Suppressor macrophage treated with lipopolysaccharide for 4 hours (primary cell): ENCODE data around the gene RASSF1.
A peak's percentile ranks its signal among the peaks of the same experiment; 100 is the strongest.

ENCODE experiments used
- DNase-seq: peaks from one replicate; pipeline ENCODE4 v3.0.0-alpha.2; 2020

The RASSF1 gene

GRCh38 chr3:50341996-50342650 lies 1.5 kb upstream of the RASSF1 start:
- DNase-seq = no peak

- no peak for DNase-seq
Observed at GRCh38 chr3:50341537-50341936, 901 bp upstream of the RASSF1 start.

- DNase-seq = no peak
Observed at GRCh38 chr3:50340147-50340447, 539 bp downstream of the RASSF1 start.

GRCh38 chr3:50339485-50340146 lies 1.0 kb downstream of the RASSF1 start:
- no peak for DNase-seq

- DNase-seq = peak; percentile 49
Observed at GRCh38 chr3:50338965-50339364, 1.7 kb downstream of the RASSF1 start.

GRCh38 chr3:50337175-50337861 lies 3.3 kb downstream of the RASSF1 start:
- peak; percentile 100 for DNase-seq

GRCh38 chr3:50336452-50337174 lies 4.0 kb downstream of the RASSF1 start:
- DNase-seq = no peak

GRCh38 chr3:50334339-50335075 lies 6.1 kb downstream of the RASSF1 start:
- DNase-seq = no peak

- DNase-seq = no peak
Observed at GRCh38 chr3:50333744-50334328, 6.8 kb downstream of the RASSF1 start.

GRCh38 chr3:50331364-50331907 lies 9.2 kb downstream of the RASSF1 start:
- no peak for DNase-seq

GRCh38 chr3:50330330-50330729 lies 10.3 kb downstream of the RASSF1 start:
- no peak for DNase-seq

- peak; percentile 98 for DNase-seq
Observed at GRCh38 chr3:50327943-50328691, 12.5 kb downstream of the RASSF1 start, which contains the start of gene TUSC2. TSS of gene TUSC2 (minus strand) at chr3:50328223. CDS start at chr3:50328099, 124 bp downstream.

GRCh38 chr3:50327129-50327528 lies 13.5 kb downstream of the RASSF1 start:
- DNase-seq = no peak

- no peak for DNase-seq
Observed at GRCh38 chr3:50326182-50326541, 14.5 kb downstream of the RASSF1 start.

GRCh38 chr3:50325497-50326181 lies 15.0 kb downstream of the RASSF1 start:
- DNase-seq = no peak

GRCh38 chr3:50325113-50325480 lies 15.5 kb downstream of the RASSF1 start:
- no peak for DNase-seq

- peak; percentile 71 for DNase-seq
Observed at GRCh38 chr3:50324351-50325112, 16.1 kb downstream of the RASSF1 start.

- peak; percentile 12 for DNase-seq
Observed at GRCh38 chr3:50323614-50324199, 16.9 kb downstream of the RASSF1 start.

GRCh38 chr3:50323092-50323600 lies 17.5 kb downstream of the RASSF1 start:
- peak; percentile 40 for DNase-seq
